HepG2 (cell line): ENCODE data around the gene CD1C. TPM values are rescaled to one million over a fixed set of nuclear protein-coding genes. Genes with fewer than 3 reads are reported as not detected.

Source experiments
- ATAC-seq: fragments of 200-7000 bp; cut with Tn5 transposase; 3 replicates; pipeline ENCODE4 v1.9.1; 2020; ENCODE audit warnings: mild to moderate bottlenecking, moderate library complexity
- BruUV-seq: library from RNA; stranded (reverse); fragments of 400-500 nt; replicated peaks from 2 replicates; lab custom pipeline; 2021; lab: Mats Ljungman, UMichigan
- CTCF ChIA-PET: fragments of 300-600 bp; formaldehyde crosslinking; extraction: SDS; loops from one replicate; lab custom pipeline; 2021; ENCODE audit warnings: low total read pairs, inconsistent platforms, low intra/inter-chr PET ratio; lab: Yijun Ruan, JAX
- POLR2A ChIA-PET: fragments of 350-600 bp; sonication (Branson Sonifier 250); formaldehyde crosslinking; loops from one replicate; lab custom pipeline; 2020; ENCODE audit warnings: antibody characterized with exemption, inconsistent platforms; lab: Yijun Ruan, JAX
- DNase-seq: peaks from one replicate; pipeline ENCODE4 v3.0.0-alpha.2; 2015; ENCODE audit warnings: low spot score
- FAIRE-seq: peaks from 3 replicates; lab custom pipeline; 2011; peaks lifted over from hg19 to GRCh38; lab: Jason Lieb, UNC
- H2AFZ ChIP-seq: one replicate; pipeline ENCODE4 v1.6.1; 2011; ENCODE audit warnings: low read length, inconsistent platforms
- H3K27ac ChIP-seq: fragments of 300-600 bp; 3 replicates; pipeline ENCODE4 v1.8.0; 2011; ENCODE audit warnings: mixed run types, mild to moderate bottlenecking, mixed read lengths, low read length, inconsistent platforms; ENCODE audit not compliant: insufficient read depth; ENCODE audit errors: extremely low read length
- H3K27me3 ChIP-seq, 2 experiments: fragments of 200-600 bp in 1 of 2; 2 replicates in 1 of 2; 3 replicates in 1 of 2; pipeline versions ENCODE4 v1.6.0 to v1.8.0; 2011; ENCODE audit warnings: low read length in 2 of 2, mild to moderate bottlenecking in 2 of 2, moderate library complexity in 2 of 2, inconsistent platforms in 1 of 2; ENCODE audit not compliant: insufficient read depth in 2 of 2, control insufficient read depth in 1 of 2
- H3K36me3 ChIP-seq, 2 experiments: fragments of 200-600 bp in 1 of 2; replicated peaks in 1 of 2; 2 replicates in 1 of 2; 3 replicates in 1 of 2; pipeline versions ENCODE4 v1.5.1 to v1.8.0; 2011; ENCODE audit warnings: low read length in 2 of 2, inconsistent platforms in 1 of 2; ENCODE audit not compliant: insufficient read depth in 2 of 2, control insufficient read depth in 1 of 2
- H3K4me1 ChIP-seq: 2 replicates; pipeline ENCODE4 v1.5.1; 2012; ENCODE audit warnings: low read length, inconsistent platforms; ENCODE audit not compliant: insufficient read depth
- H3K4me2 ChIP-seq: 2 replicates; pipeline ENCODE4 v1.6.0; 2011; ENCODE audit warnings: low read depth, low read length, inconsistent platforms
- H3K4me3 ChIP-seq, 3 experiments: fragments of 200-600 bp in 1 of 3; sonication (generic), shearing (Covaris generic) in 1 of 3; replicated peaks in 1 of 3; 2 replicates each; pipeline ENCODE4 v1.5.1; 2011 to 2016; ENCODE audit warnings: low read length in 3 of 3, inconsistent platforms in 2 of 3, low read depth in 2 of 3, mild to moderate bottlenecking in 2 of 3, control low read depth in 1 of 3, mixed read lengths in 1 of 3; ENCODE audit not compliant: insufficient read depth in 1 of 3
- H3K79me2 ChIP-seq: one replicate; pipeline ENCODE4 v1.6.1; 2011; ENCODE audit warnings: low read length, inconsistent platforms; ENCODE audit not compliant: insufficient read depth
- H3K9ac ChIP-seq: 2 replicates; pipeline ENCODE4 v1.6.0; 2011; ENCODE audit warnings: mild to moderate bottlenecking, low read depth, low read length, inconsistent platforms; ENCODE audit not compliant: insufficient read depth
- H3K9me3 ChIP-seq: 2 replicates; pipeline ENCODE4 v1.5.1; 2012; ENCODE audit warnings: mild to moderate bottlenecking, low read length
- H4K20me1 ChIP-seq: 2 replicates; pipeline ENCODE4 v1.6.0; 2011; ENCODE audit warnings: inconsistent platforms, mild to moderate bottlenecking, low read length, moderate library complexity; ENCODE audit not compliant: insufficient read depth
- FOXO1 ChIP-seq: sonication (generic); formaldehyde crosslinking; IDR thresholded peaks from 2 replicates; pipeline ENCODE4 v1.4.0; 2020; ENCODE audit warnings: missing genetic modification reagents
- IRX3 ChIP-seq: sonication (generic); formaldehyde crosslinking; IDR thresholded peaks from 2 replicates; pipeline ENCODE4 v1.8.1; 2023; ENCODE audit warnings: mild to moderate bottlenecking, low read depth, missing genetic modification reagents, borderline replicate concordance
- PHF20 ChIP-seq: sonication (generic); formaldehyde crosslinking; IDR thresholded peaks from 2 replicates; pipeline ENCODE4 v1.5.0; 2020; ENCODE audit warnings: mild to moderate bottlenecking, missing genetic modification reagents
- RORA ChIP-seq: sonication (generic); formaldehyde crosslinking; IDR thresholded peaks from 2 replicates; pipeline ENCODE4 v1.5.0; 2020; ENCODE audit warnings: mild to moderate bottlenecking, missing genetic modification reagents, moderate library complexity
- SALL2 ChIP-seq: sonication (generic); formaldehyde crosslinking; IDR thresholded peaks from 2 replicates; pipeline ENCODE4 v1.8.1; 2023; ENCODE audit warnings: mild to moderate bottlenecking, missing genetic modification reagents, inconsistent platforms
- TCF7L2 ChIP-seq: IDR thresholded peaks from 2 replicates; pipeline ENCODE4 v1.6.1; 2011; ENCODE audit warnings: mild to moderate bottlenecking, low read depth, low read length, moderate library complexity
- ZNF264 ChIP-seq: sonication (generic); formaldehyde crosslinking; IDR thresholded peaks from 2 replicates; pipeline ENCODE4 v1.4.0; 2020; ENCODE audit warnings: missing genetic modification reagents
- ZNF550 ChIP-seq: sonication (generic); formaldehyde crosslinking; IDR thresholded peaks from 2 replicates; pipeline ENCODE4 v1.4.0; 2020; ENCODE audit warnings: mild to moderate bottlenecking, missing genetic modification reagents, borderline replicate concordance
- WGBS: methylation state at CpG from one replicate; pipeline ENCODE4 v1.1.6; 2017; ENCODE audit warnings: low lambda C conversion rate; 5-methylcytosine and 5-hydroxymethylcytosine counted together
- in situ Hi-C: cut with HindIII; loops from 2 replicates; pipeline ENCODE4 v1.10.0; 2017; ENCODE audit warnings: low pct_unique_long_range_greater_than_20kb; ENCODE audit not compliant: extremely low pct_ligation_motif_present
- intact Hi-C: fragments of 100-400 bp; cut with micrococcal nuclease; formaldehyde crosslinking; loops from one replicate; pipeline ENCODE4 v1.10.0; 2022; ENCODE audit not compliant: unreplicated experiment
- polyA plus RNA-seq, 8 experiments: library from polyadenylated mRNA; depleted of rRNA in 3 of 8; stranded (reverse) in 7 of 8; unstranded in 1 of 8; fragments of >200 nt; fragmentation: Illumina TruSeq in 4 of 8; extraction: Trizol in 4 of 8; gene quantifications; 2 replicates each; pipeline versions ENCODE4 v1.2.1 to v1.2.3, GENCODE V29; 2011 to 2016; ENCODE audit warnings: low read depth in 4 of 8, missing spikeins in 1 of 8, mixed read lengths in 1 of 8; ENCODE audit not compliant: insufficient read depth in 1 of 8
- total RNA-seq, 5 experiments: library from RNA; depleted of rRNA; stranded (reverse); fragments of >200 nt; fragmentation: Illumina TruSeq; extraction: Trizol; gene quantifications; 2 replicates each; pipeline ENCODE4 v1.2.3, GENCODE V29; 2016; ENCODE audit warnings: low read depth in 1 of 5
- TF ChIP-seq, protein P1 (sequence below): sonication (generic); formaldehyde crosslinking; IDR thresholded peaks from 2 replicates; pipeline ENCODE4 v1.5.1; 2020; ENCODE audit warnings: missing genetic modification reagents, mild to moderate bottlenecking, borderline replicate concordance
- TF ChIP-seq, protein P2 (sequence below): IDR thresholded peaks from 2 replicates; pipeline ENCODE4 v1.6.1; 2018; ENCODE audit warnings: missing genetic modification reagents, mild to moderate bottlenecking, missing compliant biosample characterization

Gene CD1C
- total and polyA plus RNA-seq, 2 of the 13 experiments (the other 11 are each of a cell fraction or from before 2014, with no cell fraction given), result not detected

DNA sequence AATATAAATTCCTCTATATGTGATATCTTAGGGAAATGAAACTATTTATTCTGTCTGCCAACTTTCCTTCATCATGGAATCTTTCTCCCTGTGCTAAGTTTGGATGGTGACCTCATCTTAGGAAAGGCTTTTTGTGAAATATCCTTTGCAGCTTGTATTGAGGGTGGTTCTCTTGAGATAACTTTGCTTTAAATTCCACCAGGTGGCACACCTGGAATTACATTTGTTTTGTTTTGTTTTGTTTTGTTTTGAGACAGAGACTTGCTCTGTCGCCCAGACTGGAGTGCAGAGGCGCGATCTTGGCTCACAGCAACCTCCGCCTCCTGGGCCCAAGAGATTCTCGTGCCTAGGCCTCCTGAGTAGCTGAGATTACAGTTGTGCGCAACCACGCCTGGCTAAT, 43.1 kb upstream of the CD1C start:
- H3K79me2 ChIP-seq, result no peaks in the 10 kb centered on the region
- no TSS peak for BruUV-seq
- in situ Hi-C loops (no loop called here), intact Hi-C loops (no loop called here)
- no peaks in the 10 kb centered on the region for H3K27me3 ChIP-seq
- no peaks in the 10 kb centered on the region for H3K9me3 ChIP-seq
- POLR2A ChIA-PET, result no interaction called here
- ATAC-seq (no peak), FAIRE-seq (no peak), DNase-seq (no peak)
- no peak overlapping the region for H2AFZ ChIP-seq
- no peak overlapping the region for H3K4me3 ChIP-seq
- H3K36me3 ChIP-seq, result no peaks in the 10 kb centered on the region
- no peak overlapping the region for H3K4me2 ChIP-seq
- no peak for TF ChIP-seq ZNF264 (CRISPR knock-in tag)
- TF ChIP-seq, protein P1, sequence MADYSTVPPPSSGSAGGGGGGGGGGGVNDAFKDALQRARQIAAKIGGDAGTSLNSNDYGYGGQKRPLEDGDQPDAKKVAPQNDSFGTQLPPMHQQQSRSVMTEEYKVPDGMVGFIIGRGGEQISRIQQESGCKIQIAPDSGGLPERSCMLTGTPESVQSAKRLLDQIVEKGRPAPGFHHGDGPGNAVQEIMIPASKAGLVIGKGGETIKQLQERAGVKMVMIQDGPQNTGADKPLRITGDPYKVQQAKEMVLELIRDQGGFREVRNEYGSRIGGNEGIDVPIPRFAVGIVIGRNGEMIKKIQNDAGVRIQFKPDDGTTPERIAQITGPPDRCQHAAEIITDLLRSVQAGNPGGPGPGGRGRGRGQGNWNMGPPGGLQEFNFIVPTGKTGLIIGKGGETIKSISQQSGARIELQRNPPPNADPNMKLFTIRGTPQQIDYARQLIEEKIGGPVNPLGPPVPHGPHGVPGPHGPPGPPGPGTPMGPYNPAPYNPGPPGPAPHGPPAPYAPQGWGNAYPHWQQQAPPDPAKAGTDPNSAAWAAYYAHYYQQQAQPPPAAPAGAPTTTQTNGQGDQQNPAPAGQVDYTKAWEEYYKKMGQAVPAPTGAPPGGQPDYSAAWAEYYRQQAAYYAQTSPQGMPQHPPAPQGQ (CRISPR knock-in tag), result no peak
- no peak for TF ChIP-seq TCF7L2
- no peak for TF ChIP-seq PHF20 (CRISPR knock-in tag)
- TF ChIP-seq SALL2, result no peak
- no peak for TF ChIP-seq IRX3 (CRISPR knock-in tag)
- no peak for TF ChIP-seq ZNF550 (CRISPR knock-in tag)
- no peak for TF ChIP-seq RORA (CRISPR knock-in tag)
- no peak for TF ChIP-seq FOXO1 (CRISPR knock-in tag)
- TF ChIP-seq, protein P2, sequence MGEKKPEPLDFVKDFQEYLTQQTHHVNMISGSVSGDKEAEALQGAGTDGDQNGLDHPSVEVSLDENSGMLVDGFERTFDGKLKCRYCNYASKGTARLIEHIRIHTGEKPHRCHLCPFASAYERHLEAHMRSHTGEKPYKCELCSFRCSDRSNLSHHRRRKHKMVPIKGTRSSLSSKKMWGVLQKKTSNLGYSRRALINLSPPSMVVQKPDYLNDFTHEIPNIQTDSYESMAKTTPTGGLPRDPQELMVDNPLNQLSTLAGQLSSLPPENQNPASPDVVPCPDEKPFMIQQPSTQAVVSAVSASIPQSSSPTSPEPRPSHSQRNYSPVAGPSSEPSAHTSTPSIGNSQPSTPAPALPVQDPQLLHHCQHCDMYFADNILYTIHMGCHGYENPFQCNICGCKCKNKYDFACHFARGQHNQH (CRISPR knock-in tag), result no peak
- H3K9ac ChIP-seq, result no peak overlapping the region
- CTCF ChIA-PET, result no interaction called here
- H3K4me1 ChIP-seq, result no peaks in the 10 kb centered on the region
- WGBS, result 51% methylated on average over 7 of the region's 7 CpGs
- no peak overlapping the region for H3K27ac ChIP-seq
- H4K20me1 ChIP-seq, result no peaks in the 10 kb centered on the region
